PC-3 (cell line): Measurements from ENCODE around the gene SLC7A6OS. TPM values are rescaled to one million over a fixed set of nuclear protein-coding genes. Genes with fewer than 3 reads are reported as not detected.

ENCODE experiments used
- ATAC-seq: fragments of 200-7000 bp; cut with Tn5 transposase; 2 replicates; pipeline ENCODE4 v1.9.1; 2020; ENCODE audit warnings: mild to moderate bottlenecking, moderate library complexity
- BruUV-seq: library from RNA; stranded (reverse); fragments of 400-500 nt; replicated peaks from 2 replicates; lab custom pipeline; 2021; lab: Mats Ljungman, UMichigan
- CTCF ChIA-PET: fragments of 300-600 bp; sonication (Branson Sonifier 250); formaldehyde crosslinking; loops from one replicate; lab custom pipeline; 2022; ENCODE audit warnings: antibody characterized with exemption; lab: Charles Lee
- POLR2A ChIA-PET: fragments of 300-600 bp; sonication (Branson Sonifier 250); formaldehyde crosslinking; loops from one replicate; lab custom pipeline; 2022; ENCODE audit warnings: antibody characterized with exemption; ENCODE audit not compliant: unreplicated experiment; lab: Charles Lee
- DNase-seq: peaks from one replicate; pipeline ENCODE4 v3.0.0-alpha.2; 2015
- H2AFZ ChIP-seq: fragments of 300-600 bp; sonication (generic); 2 replicates; pipeline ENCODE4 v1.6.0; 2016; ENCODE audit warnings: antibody characterized with exemption, low read length
- H3F3A ChIP-seq: fragments of 300-600 bp; sonication (generic); one replicate; pipeline ENCODE4 v1.6.0; 2017; ENCODE audit warnings: antibody characterized with exemption, low read length, control low read depth, mild to moderate bottlenecking; ENCODE audit not compliant: unreplicated experiment
- H3K27ac ChIP-seq: fragments of 300-600 bp; sonication (generic); 2 replicates; pipeline ENCODE4 v1.5.1; 2016; ENCODE audit warnings: mild to moderate bottlenecking, low read length
- H3K27me3 ChIP-seq: fragments of 300-600 bp; sonication (generic); 2 replicates; pipeline ENCODE4 v1.6.1; 2016; ENCODE audit warnings: low read length, mixed read lengths
- H3K36me3 ChIP-seq: fragments of 300-600 bp; sonication (generic); 2 replicates; pipeline ENCODE4 v1.6.1; 2016; ENCODE audit warnings: low read depth, mixed run types, low read length, mixed read lengths
- H3K4me1 ChIP-seq: fragments of 300-600 bp; sonication (generic); 2 replicates; pipeline ENCODE4 v1.5.1; 2016; ENCODE audit warnings: low read length; ENCODE audit not compliant: insufficient read depth
- H3K4me2 ChIP-seq: fragments of 300-600 bp; sonication (generic); 2 replicates; pipeline ENCODE4 v1.6.0; 2016; ENCODE audit warnings: low read length
- H3K4me3 ChIP-seq: fragments of 300-600 bp; sonication (generic); 2 replicates; pipeline ENCODE4 v1.5.1; 2016; ENCODE audit warnings: mild to moderate bottlenecking, low read length, mixed read lengths
- H3K79me2 ChIP-seq: fragments of 300-600 bp; sonication (generic); 2 replicates; pipeline ENCODE4 v1.6.1; 2017; ENCODE audit warnings: low read length, mixed read lengths
- H3K9ac ChIP-seq: fragments of 300-600 bp; sonication (generic); 2 replicates; pipeline ENCODE4 v1.6.0; 2016; ENCODE audit warnings: mild to moderate bottlenecking, low read length
- H3K9me2 ChIP-seq: fragments of 300-600 bp; sonication (generic); replicated peaks from 2 replicates; pipeline ENCODE4 v1.6.1; 2016; ENCODE audit warnings: mixed run types, low read length, mixed read lengths
- H3K9me3 ChIP-seq: fragments of 300-600 bp; sonication (generic); 2 replicates; pipeline ENCODE4 v1.6.1; 2016; ENCODE audit warnings: low read length, mixed read lengths
- H4K20me1 ChIP-seq: fragments of 300-600 bp; sonication (generic); 2 replicates; pipeline ENCODE4 v1.6.1; 2016; ENCODE audit warnings: low read length, mixed read lengths
- EZH2 ChIP-seq: fragments of 300-600 bp; sonication (generic); IDR thresholded peaks from one replicate; pipeline ENCODE4 v1.6.1; 2017; ENCODE audit warnings: antibody characterized with exemption, mild to moderate bottlenecking, low read length; ENCODE audit not compliant: unreplicated experiment
- EZH2phosphoT487 ChIP-seq: fragments of 300-600 bp; sonication (generic); IDR thresholded peaks from 2 replicates; pipeline ENCODE4 v1.6.1; 2018; ENCODE audit warnings: mild to moderate bottlenecking, antibody characterized with exemption, low read length, borderline replicate concordance
- intact Hi-C: fragments of 100-400 bp; cut with micrococcal nuclease; formaldehyde crosslinking; loops from 2 replicates; pipeline ENCODE4 v1.9.0; 2023
- total RNA-seq: library from RNA; depleted of rRNA; stranded (reverse); fragments of >200 nt; gene quantifications from 2 replicates; pipeline ENCODE4 v1.2.3, GENCODE V29; 2014
- TF ChIP-seq, protein P1 (sequence below): fragments of 300-600 bp; sonication (generic); conservative IDR thresholded peaks from 2 replicates; pipeline ENCODE4 v1.5.1; 2017; ENCODE audit warnings: antibody characterized with exemption, low read depth, mild to moderate bottlenecking, low read length

The SLC7A6OS gene
- total RNA-seq, 1 experiment from 2014 or later, result 12.6 TPM

DNA sequence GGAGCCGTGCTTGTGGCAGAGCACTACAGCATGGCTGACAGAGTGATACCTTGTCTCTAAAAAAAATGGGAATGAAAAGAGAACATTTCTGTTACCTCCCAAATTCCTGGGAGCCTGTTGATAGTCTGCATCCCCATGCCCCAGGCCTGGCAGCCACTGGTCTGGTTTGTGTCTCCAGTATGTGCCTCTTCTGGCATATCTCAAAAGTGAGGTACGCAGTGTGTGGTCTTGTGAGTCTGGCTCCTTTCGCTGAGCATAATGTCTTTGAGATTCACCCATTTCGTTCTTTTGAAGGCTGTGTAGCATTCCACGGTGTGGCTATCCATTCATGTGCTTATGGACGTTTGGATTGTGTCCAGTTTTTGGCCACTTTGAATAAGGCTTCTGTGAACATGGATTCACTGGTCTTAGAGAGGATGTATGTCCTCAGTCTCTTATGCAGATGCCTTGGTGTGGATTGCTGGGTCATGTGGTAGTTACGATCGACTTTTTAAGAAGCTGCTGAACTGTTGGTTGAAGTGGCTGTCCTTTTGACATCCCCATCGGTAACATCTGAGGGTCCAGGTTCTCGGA lies 39.2 kb upstream of the SLC7A6OS start:
- no TSS peak for BruUV-seq
- Histone ChIP-seq H3K27me3 (no peaks in the 10 kb centered on the region), H3K4me1 (no peaks in the 10 kb centered on the region), H2AFZ (no peak overlapping the region), H3K9me2 (no peaks in the 10 kb centered on the region), H3F3A (no peaks in the 10 kb centered on the region), H3K4me2 (no peak overlapping the region), H3K9me3 (no peaks in the 10 kb centered on the region), H3K36me3 (no peaks in the 10 kb centered on the region), H3K4me3 (no peak overlapping the region), H4K20me1 (no peaks in the 10 kb centered on the region), H3K79me2 (no peaks in the 10 kb centered on the region), H3K27ac (no peak overlapping the region), H3K9ac (no peak overlapping the region)
- intact Hi-C loops, result no loop called here
- no peak for ATAC-seq
- ChIA-PET POLR2A (no interaction called here), CTCF (no interaction called here)
- TF ChIP-seq, protein P1, sequence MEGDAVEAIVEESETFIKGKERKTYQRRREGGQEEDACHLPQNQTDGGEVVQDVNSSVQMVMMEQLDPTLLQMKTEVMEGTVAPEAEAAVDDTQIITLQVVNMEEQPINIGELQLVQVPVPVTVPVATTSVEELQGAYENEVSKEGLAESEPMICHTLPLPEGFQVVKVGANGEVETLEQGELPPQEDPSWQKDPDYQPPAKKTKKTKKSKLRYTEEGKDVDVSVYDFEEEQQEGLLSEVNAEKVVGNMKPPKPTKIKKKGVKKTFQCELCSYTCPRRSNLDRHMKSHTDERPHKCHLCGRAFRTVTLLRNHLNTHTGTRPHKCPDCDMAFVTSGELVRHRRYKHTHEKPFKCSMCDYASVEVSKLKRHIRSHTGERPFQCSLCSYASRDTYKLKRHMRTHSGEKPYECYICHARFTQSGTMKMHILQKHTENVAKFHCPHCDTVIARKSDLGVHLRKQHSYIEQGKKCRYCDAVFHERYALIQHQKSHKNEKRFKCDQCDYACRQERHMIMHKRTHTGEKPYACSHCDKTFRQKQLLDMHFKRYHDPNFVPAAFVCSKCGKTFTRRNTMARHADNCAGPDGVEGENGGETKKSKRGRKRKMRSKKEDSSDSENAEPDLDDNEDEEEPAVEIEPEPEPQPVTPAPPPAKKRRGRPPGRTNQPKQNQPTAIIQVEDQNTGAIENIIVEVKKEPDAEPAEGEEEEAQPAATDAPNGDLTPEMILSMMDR, result no peak
- TF ChIP-seq EZH2, result no peak
- no peak for DNase-seq

DNA sequence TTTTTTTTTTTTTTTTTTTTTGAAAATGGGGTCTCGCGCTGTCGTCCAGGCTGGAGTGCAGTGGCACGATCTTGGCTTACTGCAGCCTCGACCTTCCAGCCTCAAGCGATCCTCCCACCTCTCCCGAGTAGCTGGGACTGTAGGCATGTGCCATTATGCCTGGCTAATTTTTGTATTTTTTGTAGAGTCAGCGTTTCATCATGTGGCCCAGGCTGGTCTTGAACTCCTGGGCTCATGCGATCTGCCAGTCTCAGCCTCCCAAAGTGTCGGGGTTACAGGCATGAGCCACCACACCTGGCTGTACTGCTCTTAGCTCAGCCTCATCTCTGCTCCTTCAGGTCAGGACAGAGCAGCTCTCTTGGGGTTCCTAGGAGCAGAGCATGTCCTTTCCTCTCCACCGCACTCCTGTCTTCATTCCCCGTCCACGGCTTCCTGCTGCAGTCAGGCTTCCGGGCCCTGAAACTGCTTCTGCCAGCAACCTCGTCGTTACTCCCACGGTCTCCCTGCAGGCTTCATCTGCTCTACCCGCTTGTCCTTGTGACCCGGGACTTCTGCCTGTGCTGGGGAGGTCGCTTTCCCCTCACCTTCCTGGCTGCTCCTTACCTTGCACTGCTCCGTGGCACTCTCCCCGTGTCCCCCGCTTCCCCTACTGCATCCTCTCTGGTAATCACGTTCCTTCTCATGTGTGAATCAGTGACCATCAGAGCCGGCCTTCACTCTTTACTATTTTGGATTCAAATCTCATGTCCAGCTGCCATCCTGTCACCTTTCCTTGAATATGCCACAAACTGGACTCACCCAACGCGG lies 38.1 kb upstream of the SLC7A6OS start:
- H3K79me2 ChIP-seq, result no peaks in the 10 kb centered on the region
- no peak overlapping the region for H3K9ac ChIP-seq
- DNase-seq (no peak), ATAC-seq (no peak)
- no peak overlapping the region for H2AFZ ChIP-seq
- no TSS peak for BruUV-seq
- no peaks in the 10 kb centered on the region for H3K9me3 ChIP-seq
- H3F3A ChIP-seq, result no peaks in the 10 kb centered on the region
- no peaks in the 10 kb centered on the region for H4K20me1 ChIP-seq
- no peak overlapping the region for H3K27ac ChIP-seq
- no peaks in the 10 kb centered on the region for H3K27me3 ChIP-seq
- no peaks in the 10 kb centered on the region for H3K36me3 ChIP-seq
- ChIA-PET POLR2A (no interaction called here), CTCF (no interaction called here)
- TF ChIP-seq EZH2phosphoT487, result no peak
- TF ChIP-seq, protein P1, result no peak
- TF ChIP-seq EZH2, result no peak
- no peaks in the 10 kb centered on the region for H3K4me1 ChIP-seq
- intact Hi-C loops, result no loop called here
- no peaks in the 10 kb centered on the region for H3K9me2 ChIP-seq
- no peak overlapping the region for H3K4me3 ChIP-seq
- H3K4me2 ChIP-seq, result no peak overlapping the region

DNA sequence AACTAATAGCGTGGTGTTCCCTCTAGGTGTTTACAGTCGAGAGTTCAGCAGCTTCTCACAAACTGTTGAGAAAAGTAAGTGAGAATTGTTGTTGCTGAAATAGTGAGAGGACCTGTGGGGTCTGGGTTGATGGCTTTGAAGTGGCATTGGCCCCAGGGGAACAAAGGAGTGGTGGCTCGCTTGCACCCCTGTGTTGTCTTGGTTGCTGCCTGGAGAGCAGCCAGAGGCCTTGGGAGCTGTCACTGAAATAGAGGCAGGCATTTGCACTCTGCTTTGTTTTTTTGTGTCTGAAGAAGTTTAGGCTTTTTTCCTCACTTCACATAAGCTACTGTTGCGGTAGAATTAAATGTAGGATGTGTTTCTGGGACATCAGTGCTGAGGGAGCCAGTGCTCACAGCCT lies 36.9 kb upstream of the SLC7A6OS start:
- DNase-seq (no peak), ATAC-seq (no peak)
- POLR2A ChIA-PET, result no interaction called here
- BruUV-seq, result no TSS peak
- H3K27me3 ChIP-seq, result no peaks in the 10 kb centered on the region
- H3K79me2 ChIP-seq, result no peaks in the 10 kb centered on the region
- CTCF ChIA-PET, result no interaction called here
- H3K4me2 ChIP-seq, result no peak overlapping the region
- no peaks in the 10 kb centered on the region for H3K9me3 ChIP-seq
- no peak overlapping the region for H3K9ac ChIP-seq
- TF ChIP-seq EZH2, result no peak
- H3F3A ChIP-seq, result no peaks in the 10 kb centered on the region
- H3K4me1 ChIP-seq, result no peaks in the 10 kb centered on the region
- H3K27ac ChIP-seq, result no peak overlapping the region
- H3K4me3 ChIP-seq, result no peak overlapping the region
- intact Hi-C loops, result no loop called here
- H2AFZ ChIP-seq, result no peak overlapping the region
- no peaks in the 10 kb centered on the region for H4K20me1 ChIP-seq
- H3K9me2 ChIP-seq, result no peaks in the 10 kb centered on the region
- no peaks in the 10 kb centered on the region; the same call in 1 of the 2 replicates for H3K36me3 ChIP-seq
